GM18951 (cell line): Measurements from ENCODE around the gene ATG7.
"Not testable (repeated sequence)": the region's sequence is repeated elsewhere in the genome, so short reads cannot be mapped to it uniquely, and the experiment has no call there.

Experiments
- POLR2A ChIP-seq: IDR thresholded peaks from 4 replicates; pipeline ENCODE4 v1.6.1; 2011; ENCODE audit warnings: mild to moderate bottlenecking; ENCODE audit not compliant: insufficient read length, insufficient read depth; ENCODE audit errors: extremely low read depth
- in situ Hi-C: fragments of 300-500 bp; cut with MboI; formaldehyde crosslinking; loops from one replicate; pipeline ENCODE4 v1.12.0; 2022; ENCODE audit warnings: low sequenced_read_pairs, mixed read lengths, inconsistent platforms; ENCODE audit not compliant: unreplicated experiment

The ATG7 gene

GRCh38 chr3:11452885-11453847 lies 181.0 kb downstream of the ATG7 start:
- in situ Hi-C loops, result no loop called here
- TF ChIP-seq POLR2A, result no peak

- in situ Hi-C loops, result no loop called here
- TF ChIP-seq POLR2A, result no peak
These were observed 183.8 kb downstream of the ATG7 start for GRCh38 chr3:11455956-11456355.

GRCh38 chr3:11457135-11457534 lies 184.9 kb downstream of the ATG7 start:
- in situ Hi-C loops, result no loop called here

GRCh38 chr3:11459186-11459824 lies 187.1 kb downstream of the ATG7 start:
- no peak for TF ChIP-seq POLR2A
- in situ Hi-C loops, result no loop called here

More at GRCh38 chr3:11457135-11457534, 184.9 kb downstream of the ATG7 start:
- TF ChIP-seq POLR2A, result no peak

GRCh38 chr3:11461226-11461625 lies 189.0 kb downstream of the ATG7 start:
- in situ Hi-C loops, result no loop called here
- TF ChIP-seq POLR2A, result no peak

GRCh38 chr3:11462673-11463072 lies 190.5 kb downstream of the ATG7 start:
- in situ Hi-C loops, result not testable (repeated sequence)

GRCh38 chr3:11463591-11463990 lies 191.4 kb downstream of the ATG7 start:
- in situ Hi-C loops, result no loop called here
- TF ChIP-seq POLR2A, result no peak

- TF ChIP-seq POLR2A, result no peak
- in situ Hi-C loops, result no loop called here
These were observed 192.2 kb downstream of the ATG7 start for GRCh38 chr3:11464356-11464755.

GRCh38 chr3:11465744-11466616 lies 193.8 kb downstream of the ATG7 start:
- no peak for TF ChIP-seq POLR2A
- in situ Hi-C loops, result no loop called here

GRCh38 chr3:11467875-11468274 lies 195.7 kb downstream of the ATG7 start:
- TF ChIP-seq POLR2A, result no peak
- in situ Hi-C loops, result no loop called here

GRCh38 chr3:11470031-11470853 lies 198.0 kb downstream of the ATG7 start:
- in situ Hi-C loops, result no loop called here
- no peak for TF ChIP-seq POLR2A

- no peak for TF ChIP-seq POLR2A
- in situ Hi-C loops, result no loop called here
These were observed 203.1 kb downstream of the ATG7 start for GRCh38 chr3:11475324-11475723.

- in situ Hi-C loops, result no loop called here
- no peak for TF ChIP-seq POLR2A
These were observed 204.5 kb downstream of the ATG7 start for GRCh38 chr3:11476735-11477144.
